H1 (cell line): ENCODE results near the gene EHD4. TPM values are rescaled to one million over a fixed set of nuclear protein-coding genes. Genes with fewer than 3 reads are reported as not detected.

Experiments used
- CTCF ChIA-PET: fragments of 300-600 bp; sonication (Branson Sonifier 250); formaldehyde crosslinking; loops from one replicate; lab custom pipeline; 2021; ENCODE audit not compliant: partially characterized antibody; lab: Charles Lee
- POLR2A ChIA-PET: fragments of 300-600 bp; sonication (Branson Sonifier 250); formaldehyde crosslinking; loops from one replicate; lab custom pipeline; 2021; ENCODE audit warnings: inconsistent platforms; ENCODE audit not compliant: partially characterized antibody; lab: Charles Lee
- DNase-seq, 2 experiments: peaks; one replicate each; pipeline versions ENCODE4 v3.0.0 to v3.0.0-alpha.2; 2010 to 2022; ENCODE audit warnings: low spot score in 2 of 2, low read depth in 1 of 2, mixed read lengths in 1 of 2
- FAIRE-seq: peaks from 2 replicates; lab custom pipeline; 2011; peaks lifted over from hg19 to GRCh38; lab: Jason Lieb, UNC
- H2AFZ ChIP-seq: 2 replicates; pipeline ENCODE4 v1.8.1; 2012; ENCODE audit warnings: low read length, inconsistent platforms
- H2AK5ac ChIP-seq: 2 replicates; pipeline ENCODE4 v1.6.1; 2013; ENCODE audit warnings: low read depth, low read length
- H2BK120ac ChIP-seq: replicated peaks from 2 replicates; pipeline ENCODE3; 2013; ENCODE audit warnings: low read depth, low read length, inconsistent platforms
- H2BK12ac ChIP-seq: 2 replicates; pipeline ENCODE4 v1.6.1; 2013; ENCODE audit warnings: low read depth, low read length
- H2BK15ac ChIP-seq: 2 replicates; pipeline ENCODE4 v1.6.1; 2013; ENCODE audit warnings: low read length
- H2BK20ac ChIP-seq: 2 replicates; pipeline ENCODE4 v1.6.1; 2013; ENCODE audit warnings: low read length
- H2BK5ac ChIP-seq: 2 replicates; pipeline ENCODE4 v1.6.1; 2013; ENCODE audit warnings: low read depth, low read length
- H3K14ac ChIP-seq: 2 replicates; pipeline ENCODE4 v1.6.1; 2013; ENCODE audit warnings: inconsistent platforms; ENCODE audit not compliant: insufficient read length
- H3K18ac ChIP-seq: 2 replicates; pipeline ENCODE4 v1.6.1; 2013; ENCODE audit warnings: low read length; ENCODE audit errors: extremely low read depth
- H3K23ac ChIP-seq: 2 replicates; pipeline ENCODE4 v1.6.1; 2013; ENCODE audit warnings: inconsistent platforms; ENCODE audit not compliant: insufficient read length
- H3K23me2 ChIP-seq: 2 replicates; pipeline ENCODE4 v1.6.1; 2013; ENCODE audit warnings: low read depth, low read length
- H3K27ac ChIP-seq: 2 replicates; pipeline ENCODE4 v1.6.1; 2011; ENCODE audit warnings: low read depth, low read length, inconsistent platforms
- H3K27me3 ChIP-seq, 4 experiments: replicated peaks in 1 of 4; 1 replicate in 1 of 4; 2 replicates in 3 of 4; pipeline versions ENCODE4 v1.6.1 to v1.8.1; 2011 to 2013; ENCODE audit warnings: low read length in 3 of 4, mild to moderate bottlenecking in 3 of 4, inconsistent platforms in 2 of 4, mixed read lengths in 2 of 4, moderate library complexity in 1 of 4; ENCODE audit not compliant: control insufficient read depth in 3 of 4, insufficient read depth in 3 of 4; ENCODE audit errors: extremely low read depth in 1 of 4
- H3K36me3 ChIP-seq, 4 experiments: 2 replicates each; pipeline versions ENCODE4 v1.6.1 to v1.8.1; 2011 to 2013; ENCODE audit warnings: mild to moderate bottlenecking in 4 of 4, low read length in 3 of 4, moderate library complexity in 2 of 4, control low read depth in 1 of 4, inconsistent platforms in 1 of 4; ENCODE audit not compliant: insufficient read depth in 4 of 4, control insufficient read depth in 2 of 4
- H3K4ac ChIP-seq: replicated peaks from 2 replicates; pipeline ENCODE3; 2013; ENCODE audit warnings: low read length, low read depth, mixed read lengths, inconsistent platforms; ENCODE audit not compliant: insufficient read length
- H3K4me1 ChIP-seq, 4 experiments: replicated peaks in 1 of 4; 1 replicate in 1 of 4; 2 replicates in 3 of 4; pipeline versions ENCODE4 v1.6.1 to v1.8.1; 2011 to 2013; ENCODE audit warnings: low read length in 3 of 4, inconsistent platforms in 2 of 4, mixed read lengths in 1 of 4; ENCODE audit not compliant: insufficient read depth in 4 of 4, control insufficient read depth in 3 of 4
- H3K4me2 ChIP-seq, 2 experiments: 2 replicates each; pipeline versions ENCODE4 v1.6.1 to v1.8.1; 2011 to 2013; ENCODE audit warnings: low read depth in 2 of 2, low read length in 2 of 2, control low read depth in 1 of 2, inconsistent platforms in 1 of 2, mild to moderate bottlenecking in 1 of 2; ENCODE audit not compliant: insufficient read depth in 1 of 2
- H3K4me3 ChIP-seq, 4 experiments: fragments of 200-600, 300-600 bp in 1 of 4; sonication (generic), shearing (Covaris generic), sonication (Bioruptor Twin) in 1 of 4; 2 replicates each; pipeline versions ENCODE4 v1.5.1 to v1.8.1; 2011 to 2016; ENCODE audit warnings: low read length in 4 of 4, low read depth in 3 of 4, control low read depth in 2 of 4, inconsistent platforms in 2 of 4, mild to moderate bottlenecking in 2 of 4, mixed read lengths in 1 of 4, moderate library complexity in 1 of 4; ENCODE audit not compliant: insufficient read depth in 2 of 4; ENCODE audit errors: extremely low read depth in 1 of 4
- H3K56ac ChIP-seq: replicated peaks from 2 replicates; pipeline ENCODE3; 2013; ENCODE audit warnings: low read depth, mild to moderate bottlenecking, mixed read lengths, low read length, inconsistent platforms; ENCODE audit not compliant: insufficient read length
- H3K79me1 ChIP-seq: 2 replicates; pipeline ENCODE4 v1.6.1; 2013; ENCODE audit warnings: low read depth, low read length, control low read depth
- H3K79me2 ChIP-seq, 2 experiments: 2 replicates each; pipeline versions ENCODE4 v1.6.1 to v1.8.1; 2012 to 2013; ENCODE audit warnings: low read length in 2 of 2, mild to moderate bottlenecking in 2 of 2, inconsistent platforms in 1 of 2; ENCODE audit not compliant: insufficient read depth in 2 of 2, control insufficient read depth in 1 of 2
- H3K9ac ChIP-seq, 4 experiments: replicated peaks in 1 of 4; 1 replicate in 1 of 4; 2 replicates in 3 of 4; pipeline versions ENCODE4 v1.6.1 to v1.8.1; 2011 to 2013; ENCODE audit warnings: low read depth in 3 of 4, low read length in 3 of 4, control low read depth in 2 of 4, mild to moderate bottlenecking in 2 of 4, moderate library complexity in 2 of 4, inconsistent platforms in 1 of 4; ENCODE audit errors: extremely low read depth in 1 of 4
- H3K9me3 ChIP-seq, 2 experiments: 2 replicates each; pipeline versions ENCODE4 v1.6.1 to v1.8.1; 2012 to 2013; ENCODE audit warnings: mild to moderate bottlenecking in 2 of 2, moderate library complexity in 2 of 2, control low read depth in 1 of 2, inconsistent platforms in 1 of 2, low read depth in 1 of 2, low read length in 1 of 2, mixed read lengths in 1 of 2; ENCODE audit not compliant: insufficient read depth in 2 of 2
- H4K20me1 ChIP-seq, 2 experiments: replicated peaks in 1 of 2; 2 replicates each; pipeline versions ENCODE3 to v1.8.1; 2011 to 2013; ENCODE audit warnings: inconsistent platforms in 2 of 2, low read length in 2 of 2, mild to moderate bottlenecking in 1 of 2; ENCODE audit not compliant: insufficient read depth in 2 of 2, control insufficient read depth in 1 of 2
- H4K5ac ChIP-seq: 2 replicates; pipeline ENCODE4 v1.6.1; 2013; ENCODE audit warnings: low read length, low read depth, mixed read lengths, inconsistent platforms; ENCODE audit not compliant: insufficient read length
- H4K8ac ChIP-seq: 2 replicates; pipeline ENCODE4 v1.8.0; 2013; ENCODE audit warnings: mild to moderate bottlenecking, moderate library complexity, low read length, inconsistent platforms; ENCODE audit not compliant: insufficient read depth; ENCODE audit errors: extremely low read depth
- H4K91ac ChIP-seq: replicated peaks from 2 replicates; pipeline ENCODE3; 2013; ENCODE audit warnings: low read length, mixed read lengths, inconsistent platforms; ENCODE audit not compliant: insufficient read length
- EZH2 ChIP-seq: fragments of 200-600 bp; sonication (generic); IDR thresholded peaks from 2 replicates; pipeline ENCODE4 v1.7.1; 2012; ENCODE audit warnings: low read depth, mild to moderate bottlenecking, moderate library complexity, low read length, inconsistent platforms; ENCODE audit not compliant: severe bottlenecking
- GABPA ChIP-seq: IDR thresholded peaks from 2 replicates; pipeline ENCODE4 v1.6.1; 2011; ENCODE audit warnings: mild to moderate bottlenecking, low read length, moderate library complexity, borderline replicate concordance; ENCODE audit not compliant: insufficient read depth
- TAF1 ChIP-seq: IDR thresholded peaks from 2 replicates; pipeline ENCODE4 v1.6.1; 2011; ENCODE audit warnings: mild to moderate bottlenecking, low read depth, low read length
- WGBS, 2 experiments: shearing (Covaris generic) in 1 of 2; methylation state at CpG; one replicate each; pipeline versions ENCODE4 v1.1.6 to v1.1.7; 2013 to 2015; ENCODE audit warnings: low lambda C conversion rate in 2 of 2, mixed read lengths in 2 of 2, inconsistent platforms in 1 of 2, low coverage in 1 of 2, missing lambda C conversion rate in 1 of 2; ENCODE audit not compliant: insufficient replicate concordance in 2 of 2, insufficient coverage in 1 of 2, insufficient read length in 1 of 2; ENCODE audit errors: extremely low coverage in 1 of 2, missing lambda C conversion rate in 1 of 2; 5-methylcytosine and 5-hydroxymethylcytosine counted together
- polyA plus RNA-seq, 7 experiments: library from polyadenylated mRNA; depleted of rRNA in 3 of 7; stranded (reverse) in 5 of 7; unstranded in 2 of 7; fragments of >200 nt in 5 of 7; fragments of 200-250 nt in 2 of 7; gene quantifications; 1 replicate in 5 of 7; 2 replicates in 1 of 7; 4 replicates in 1 of 7; pipeline versions ENCODE4 v1.2.1 to v1.2.3, GENCODE V29; 2011 to 2013; ENCODE audit warnings: missing spikeins in 2 of 7, mixed read lengths in 2 of 7
- total RNA-seq: library from RNA; stranded (reverse); fragmentation: NEBNext Ultra II Directional; extraction: Animal tissue kit (Norgen Biotek cat#: 25700); gene quantifications from 2 replicates; pipeline ENCODE4 v1.2.1, GENCODE V29; 2021

The EHD4 gene
- total and polyA plus RNA-seq, 2 of the 8 experiments (the other 6 are each of a cell fraction or from before 2014, with no cell fraction given), result 17.5 to 24.5 TPM

GRCh38 chr15:41873711-41874110 is 98.6 kb downstream of the EHD4 start:
- no peak for FAIRE-seq
- CTCF ChIA-PET, result interaction anchor here (0.7 to 3.5 kb wide), 5 partner anchors 12 to 183 kb away, joined by 3 to 20 read pairs (median 4); partner anchors contain the start of gene MAPKBP1
- H2AK5ac ChIP-seq, result no peak overlapping the region
- no peaks in the 10 kb centered on the region for H3K23me2 ChIP-seq
- H2AFZ ChIP-seq, result no peak overlapping the region
- no peak overlapping the region for H3K9ac ChIP-seq
- H3K14ac ChIP-seq, result no peak overlapping the region
- H4K91ac ChIP-seq, result no peak overlapping the region
- POLR2A ChIA-PET, result interaction anchor here (1.1 kb wide), 1 partner anchor 9 kb away, joined by 3 read pairs; no protein-coding TSS in a partner anchor
- H3K18ac ChIP-seq, result no peak overlapping the region
- H3K4me2 ChIP-seq, result no peak overlapping the region
- H2BK5ac ChIP-seq, result no peak overlapping the region
- no peak overlapping the region for H3K4me3 ChIP-seq
- no peak overlapping the region for H4K5ac ChIP-seq
- no peaks in the 10 kb centered on the region for H3K9me3 ChIP-seq
- 88% methylated on average over 8 of the region's 8 CpGs; no CpG with 5 or more reads in 1 of the 2 experiments for WGBS, 2 experiments
- H2BK20ac ChIP-seq, result no peak overlapping the region
- no peak overlapping the region for H4K8ac ChIP-seq
- H3K4me1 ChIP-seq, result no peaks in the 10 kb centered on the region; a peak in 1 of 7 replicates
- H2BK15ac ChIP-seq, result no peak overlapping the region
- H3K27ac ChIP-seq, result no peak overlapping the region
- DNase-seq, result no peak
- peaks cover 0 to 3% of the 10 kb centered on the region in 2 experiments for H4K20me1 ChIP-seq
- no peak overlapping the region for H3K56ac ChIP-seq
- H3K36me3 ChIP-seq, result no peaks in the 10 kb centered on the region
- no peak overlapping the region for H2BK12ac ChIP-seq
- H3K79me2 ChIP-seq, result no peaks in the 10 kb centered on the region
- no peak overlapping the region for H3K23ac ChIP-seq
- no peaks in the 10 kb centered on the region for H3K79me1 ChIP-seq
- no peak overlapping the region for H3K4ac ChIP-seq
- H2BK120ac ChIP-seq, result no peak overlapping the region
- H3K27me3 ChIP-seq, result no peaks in the 10 kb centered on the region
- TF ChIP-seq TAF1 (no peak), GABPA (no peak), EZH2 (no peak)
